Neutrophil (primary cell): ENCODE data around the gene NOXA1.

Source experiments
- H3K27ac ChIP-seq: fragments of 200-600 bp; sonication (generic); 2 replicates; pipeline ENCODE4 v1.5.1; 2016; ENCODE audit warnings: mild to moderate bottlenecking, moderate library complexity
- H3K27me3 ChIP-seq: fragments of 200-600 bp; sonication (generic); 2 replicates; pipeline ENCODE4 v1.6.0; 2016; ENCODE audit warnings: mild to moderate bottlenecking
- H3K36me3 ChIP-seq: fragments of 200-600 bp; sonication (generic); 2 replicates; pipeline ENCODE4 v1.5.1; 2017
- H3K4me1 ChIP-seq, 2 experiments: fragments of 200-600 bp in 1 of 2; sonication (generic) in 1 of 2; 1 replicate in 1 of 2; 2 replicates in 1 of 2; pipeline versions ENCODE4 v1.5.1 to v1.6.1; 2013 to 2016; ENCODE audit warnings: low read depth in 1 of 2, low read length in 1 of 2, mild to moderate bottlenecking in 1 of 2, moderate library complexity in 1 of 2; ENCODE audit not compliant: control insufficient read depth in 1 of 2, insufficient read depth in 1 of 2
- H3K4me3 ChIP-seq, 2 experiments: fragments of 200-600 bp in 1 of 2; sonication (generic) in 1 of 2; 1 replicate in 1 of 2; 2 replicates in 1 of 2; pipeline ENCODE4 v1.5.1; 2013 to 2016; ENCODE audit warnings: low read depth in 1 of 2, low read length in 1 of 2, mild to moderate bottlenecking in 1 of 2, moderate library complexity in 1 of 2
- H3K9me3 ChIP-seq: fragments of 200-600 bp; sonication (generic); 2 replicates; pipeline ENCODE4 v1.5.1; 2016
- TF ChIP-seq, protein P1 (sequence below): fragments of 200-600 bp; sonication (generic); IDR thresholded peaks from 2 replicates; pipeline ENCODE4 v1.5.1; 2016; ENCODE audit warnings: antibody characterized with exemption

The NOXA1 gene

GRCh38 chr9:137379761-137380161 lies 43.4 kb upstream of the NOXA1 start:
- H3K27ac ChIP-seq: no peak overlapping the region
- TF ChIP-seq, protein P1, sequence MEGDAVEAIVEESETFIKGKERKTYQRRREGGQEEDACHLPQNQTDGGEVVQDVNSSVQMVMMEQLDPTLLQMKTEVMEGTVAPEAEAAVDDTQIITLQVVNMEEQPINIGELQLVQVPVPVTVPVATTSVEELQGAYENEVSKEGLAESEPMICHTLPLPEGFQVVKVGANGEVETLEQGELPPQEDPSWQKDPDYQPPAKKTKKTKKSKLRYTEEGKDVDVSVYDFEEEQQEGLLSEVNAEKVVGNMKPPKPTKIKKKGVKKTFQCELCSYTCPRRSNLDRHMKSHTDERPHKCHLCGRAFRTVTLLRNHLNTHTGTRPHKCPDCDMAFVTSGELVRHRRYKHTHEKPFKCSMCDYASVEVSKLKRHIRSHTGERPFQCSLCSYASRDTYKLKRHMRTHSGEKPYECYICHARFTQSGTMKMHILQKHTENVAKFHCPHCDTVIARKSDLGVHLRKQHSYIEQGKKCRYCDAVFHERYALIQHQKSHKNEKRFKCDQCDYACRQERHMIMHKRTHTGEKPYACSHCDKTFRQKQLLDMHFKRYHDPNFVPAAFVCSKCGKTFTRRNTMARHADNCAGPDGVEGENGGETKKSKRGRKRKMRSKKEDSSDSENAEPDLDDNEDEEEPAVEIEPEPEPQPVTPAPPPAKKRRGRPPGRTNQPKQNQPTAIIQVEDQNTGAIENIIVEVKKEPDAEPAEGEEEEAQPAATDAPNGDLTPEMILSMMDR: no peak
- no peaks in the 10 kb centered on the region for H3K4me1 ChIP-seq
- H3K4me3 ChIP-seq: no peak overlapping the region
- peaks cover 3% of the 10 kb centered on the region for H3K9me3 ChIP-seq
- H3K27me3 ChIP-seq: no peaks in the 10 kb centered on the region
- H3K36me3 ChIP-seq: no peaks in the 10 kb centered on the region

DNA sequence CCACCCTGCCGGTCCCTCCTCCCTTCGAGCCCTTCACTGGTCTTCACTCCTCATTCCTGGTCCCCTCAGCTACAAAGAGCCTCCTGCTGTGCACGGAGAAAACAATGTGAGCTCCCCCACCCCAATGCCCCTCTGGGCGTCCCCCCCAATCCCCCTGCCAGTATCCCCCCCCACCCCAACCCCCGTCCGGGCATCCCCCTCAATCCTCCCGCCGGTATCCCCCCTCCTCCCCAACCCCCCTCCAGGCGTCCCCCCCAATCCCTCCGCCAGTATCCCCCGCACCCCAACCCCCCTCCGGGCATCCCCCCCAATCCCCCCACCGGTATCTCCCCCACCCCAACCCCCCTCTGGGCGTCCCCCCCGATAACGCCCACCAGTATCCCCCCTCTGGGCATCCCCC lies 43.0 kb upstream of the NOXA1 start:
- Histone ChIP-seq H3K9me3 (peaks cover 3% of the 10 kb centered on the region), H3K4me1 (no peaks in the 10 kb centered on the region), H3K27me3 (no peaks in the 10 kb centered on the region), H3K27ac (no peak overlapping the region), H3K4me3 (no peak overlapping the region), H3K36me3 (no peaks in the 10 kb centered on the region)
- TF ChIP-seq, protein P1: no peak

DNA sequence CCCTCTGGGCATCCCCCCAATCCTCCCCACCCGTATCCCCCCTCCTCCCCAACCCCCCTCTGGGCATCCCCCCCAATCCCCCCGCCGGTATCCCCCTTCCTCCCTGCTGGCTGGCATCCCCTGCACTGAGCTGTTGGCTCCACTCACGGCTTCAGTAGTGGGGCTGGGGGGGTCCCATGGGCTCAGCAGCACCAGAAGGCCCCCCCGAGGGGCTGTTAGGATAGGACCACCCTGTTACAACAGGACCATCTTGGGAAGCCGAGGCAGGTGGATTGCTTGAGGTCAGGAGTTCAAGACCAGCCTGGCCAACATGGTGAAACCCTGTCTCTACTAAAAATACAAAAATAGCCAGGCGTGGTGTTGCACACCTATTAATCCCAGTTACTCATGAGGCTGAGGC lies 42.6 kb upstream of the NOXA1 start:
- no peaks in the 10 kb centered on the region for H3K4me1 ChIP-seq
- TF ChIP-seq, protein P1: no peak
- no peak overlapping the region for H3K27ac ChIP-seq
- no peak overlapping the region for H3K4me3 ChIP-seq
- H3K36me3 ChIP-seq: no peaks in the 10 kb centered on the region
- H3K9me3 ChIP-seq: peaks cover 3% of the 10 kb centered on the region
- H3K27me3 ChIP-seq: no peaks in the 10 kb centered on the region

- peaks cover 3% of the 10 kb centered on the region for H3K9me3 ChIP-seq
- no peaks in the 10 kb centered on the region for H3K27me3 ChIP-seq
- H3K4me1 ChIP-seq: no peaks in the 10 kb centered on the region
- no peak overlapping the region for H3K4me3 ChIP-seq
- H3K27ac ChIP-seq: no peak overlapping the region
- no peaks in the 10 kb centered on the region for H3K36me3 ChIP-seq
- TF ChIP-seq, protein P1: no peak
These were observed 41.4 kb upstream of the NOXA1 start for GRCh38 chr9:137381501-137382443.

GRCh38 chr9:137382444-137383080 lies 40.6 kb upstream of the NOXA1 start:
- H3K27ac ChIP-seq: no peak overlapping the region
- no peaks in the 10 kb centered on the region for H3K36me3 ChIP-seq
- H3K9me3 ChIP-seq: peaks cover 3% of the 10 kb centered on the region
- no peaks in the 10 kb centered on the region for H3K27me3 ChIP-seq
- H3K4me3 ChIP-seq: no peak overlapping the region
- TF ChIP-seq, protein P1: no peak
- H3K4me1 ChIP-seq: no peaks in the 10 kb centered on the region
